HG03558 (cell line): ENCODE data around the gene IKZF2.

Source experiments
- ATAC-seq: cut with Tn5 transposase; IDR thresholded peaks from one replicate; pipeline ENCODE4 v1.9.1; 2021; ENCODE audit warnings: moderate number of reproducible peaks; ENCODE audit not compliant: unreplicated experiment; ENCODE audit errors: extremely low read depth

Gene IKZF2

DNA sequence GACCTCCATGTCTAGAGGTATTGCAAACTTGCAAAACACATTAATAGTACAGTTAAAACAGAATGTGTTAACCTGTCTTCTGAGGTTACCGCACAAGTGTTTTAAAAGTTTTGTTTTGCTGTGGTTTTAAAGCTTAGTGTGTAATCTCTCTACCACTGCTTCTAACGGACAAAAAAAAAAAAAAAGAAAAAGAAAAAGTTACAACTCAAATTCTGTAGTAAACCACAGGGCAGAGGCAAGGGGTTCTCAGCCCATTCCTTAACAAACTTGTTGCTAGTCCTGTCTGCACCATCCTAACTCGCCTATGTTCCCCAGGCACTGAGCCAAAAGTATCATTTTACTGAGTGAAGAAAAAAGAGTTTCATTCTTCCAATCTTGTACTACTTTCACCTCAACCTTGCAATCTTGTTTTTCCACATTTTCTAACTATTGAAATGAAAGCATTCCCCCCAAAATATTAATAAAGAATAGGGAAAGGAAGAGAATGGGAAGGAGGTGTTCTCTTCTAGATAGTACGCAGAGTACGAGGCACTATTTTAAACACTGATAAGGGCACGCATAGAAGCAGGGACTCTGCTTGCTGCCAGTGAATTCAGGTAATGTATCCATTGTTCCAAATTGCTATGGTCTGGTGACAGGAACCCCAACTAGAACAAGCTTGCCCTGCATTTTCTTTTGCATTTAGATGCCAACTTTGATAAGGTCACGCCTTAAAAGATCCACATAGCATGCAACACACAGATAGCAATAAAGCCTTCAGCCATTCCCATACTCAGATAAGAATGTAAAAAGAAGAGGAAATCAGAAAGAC lies 47.1 kb downstream of the IKZF2 start:
- no peak for ATAC-seq

- no peak for ATAC-seq
Observed at GRCh38 chr2:213101692-213102460, 49.5 kb downstream of the IKZF2 start.

GRCh38 chr2:213101109-213101508 lies 50.3 kb downstream of the IKZF2 start:
- no peak for ATAC-seq

DNA sequence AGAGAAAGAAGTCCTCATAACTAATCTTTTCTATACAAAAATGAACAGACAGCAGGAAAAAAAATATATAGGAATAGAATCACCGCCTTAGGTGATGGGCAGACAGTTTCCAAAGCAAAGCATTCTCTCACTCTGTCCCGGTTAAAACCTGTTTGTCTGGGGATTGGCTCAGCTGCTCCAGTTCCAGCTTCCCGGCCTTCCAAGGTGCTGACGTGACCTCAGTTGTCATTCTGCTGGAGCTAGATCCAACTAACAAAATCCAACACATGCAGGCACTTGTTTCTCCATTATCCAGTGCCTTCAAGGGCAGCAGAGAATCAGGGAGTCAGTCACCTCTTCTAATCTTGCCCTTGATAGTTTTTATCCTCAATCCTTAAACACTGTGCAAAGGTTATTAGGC lies 52.8 kb downstream of the IKZF2 start:
- no peak for ATAC-seq

DNA sequence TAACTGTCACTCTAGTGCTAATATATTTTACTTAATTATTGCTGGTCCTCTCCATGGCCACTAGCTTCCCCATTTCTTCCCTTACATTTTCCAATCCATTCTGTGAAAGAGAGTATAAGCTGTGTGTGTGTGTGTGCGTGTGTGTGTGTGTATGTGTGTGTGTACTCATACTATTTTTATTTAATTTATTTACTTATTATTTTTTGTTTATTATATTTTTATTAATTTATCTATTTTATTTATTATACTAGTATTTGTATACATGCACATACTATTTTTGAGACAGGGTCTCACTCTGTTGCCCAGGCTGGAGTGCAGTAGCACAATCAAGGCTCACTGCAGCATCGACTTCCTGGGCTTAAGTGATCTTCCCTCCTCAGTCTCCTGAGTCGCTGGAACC lies 59.6 kb downstream of the IKZF2 start:
- no peak for ATAC-seq

DNA sequence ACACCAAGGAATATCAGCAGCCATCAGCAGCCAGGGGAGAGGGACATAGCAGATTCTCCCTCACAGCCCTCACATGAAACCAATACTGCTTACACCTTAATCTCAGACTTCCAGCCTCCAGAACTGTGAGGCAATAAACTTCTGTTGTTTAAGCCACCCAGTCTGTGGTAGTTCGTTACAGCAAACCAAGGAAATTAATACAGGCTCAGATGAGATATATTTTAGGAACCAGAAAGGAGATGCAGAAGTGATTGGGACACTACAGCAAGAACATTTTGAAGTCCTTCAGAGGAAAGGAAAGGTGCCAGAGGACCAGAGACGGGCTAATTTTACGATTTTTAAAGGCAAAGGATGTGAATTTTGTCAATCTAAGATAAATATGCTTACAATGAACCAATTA lies 60.6 kb downstream of the IKZF2 start:
- no peak for ATAC-seq

DNA sequence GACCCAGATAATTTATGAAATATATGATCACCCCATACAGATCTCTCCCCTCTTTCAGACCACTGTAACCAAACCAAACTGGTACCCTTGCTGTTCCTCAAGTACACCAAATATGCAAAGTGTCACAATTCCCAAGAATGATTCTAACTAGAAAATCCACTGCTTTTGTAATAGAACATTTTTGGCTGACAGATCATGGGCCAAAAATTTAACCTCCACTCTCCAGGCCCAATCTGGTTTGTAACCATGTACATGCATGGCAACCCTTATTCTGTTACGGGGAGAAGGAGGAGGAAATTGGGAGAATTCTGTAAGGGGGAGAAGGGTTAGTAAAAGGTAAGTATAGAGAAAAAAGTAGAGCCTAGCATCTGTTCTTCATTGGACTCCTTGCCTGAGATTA lies 62.0 kb downstream of the IKZF2 start:
- no peak for ATAC-seq

DNA sequence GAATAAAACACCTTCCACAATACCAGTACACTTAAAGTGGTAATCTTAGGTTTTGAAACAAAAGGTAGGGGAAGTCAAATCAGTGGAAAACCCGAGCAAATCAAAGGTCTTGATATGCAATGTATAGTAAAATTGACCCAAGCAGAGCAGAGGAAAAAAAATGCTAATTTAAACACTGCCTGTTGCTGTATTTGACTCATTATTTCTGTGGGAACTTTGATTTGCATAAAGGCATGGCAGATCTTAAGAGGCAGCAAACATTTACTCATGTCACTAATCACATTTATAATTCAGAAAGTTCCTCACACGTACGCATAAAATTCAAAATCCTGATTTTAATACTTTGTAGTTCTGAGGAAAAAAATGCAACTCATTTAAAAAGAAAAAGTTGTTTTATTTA lies 64.4 kb downstream of the IKZF2 start:
- no peak for ATAC-seq

DNA sequence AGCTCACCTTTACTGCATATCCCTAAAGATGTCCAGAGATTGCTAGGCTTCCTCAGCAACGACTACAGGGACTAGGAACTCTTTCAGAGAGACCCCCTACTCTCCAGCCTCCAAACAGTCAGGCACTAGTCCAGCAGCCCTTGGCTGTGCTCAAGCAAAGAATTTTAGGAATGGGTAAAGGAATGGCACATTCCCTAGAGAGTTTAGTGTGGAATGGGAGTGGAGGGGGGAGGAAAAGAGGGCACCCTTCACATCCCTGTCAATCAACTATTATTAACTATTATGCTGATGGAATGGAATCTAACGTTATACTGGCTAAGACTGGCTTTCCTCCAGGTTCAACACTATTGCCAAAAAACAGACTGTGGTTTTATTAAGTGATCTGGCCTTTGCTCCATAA lies 64.8 kb downstream of the IKZF2 start:
- no peak for ATAC-seq

- no peak for ATAC-seq
Observed at GRCh38 chr2:213086050-213086449, 65.4 kb downstream of the IKZF2 start.

DNA sequence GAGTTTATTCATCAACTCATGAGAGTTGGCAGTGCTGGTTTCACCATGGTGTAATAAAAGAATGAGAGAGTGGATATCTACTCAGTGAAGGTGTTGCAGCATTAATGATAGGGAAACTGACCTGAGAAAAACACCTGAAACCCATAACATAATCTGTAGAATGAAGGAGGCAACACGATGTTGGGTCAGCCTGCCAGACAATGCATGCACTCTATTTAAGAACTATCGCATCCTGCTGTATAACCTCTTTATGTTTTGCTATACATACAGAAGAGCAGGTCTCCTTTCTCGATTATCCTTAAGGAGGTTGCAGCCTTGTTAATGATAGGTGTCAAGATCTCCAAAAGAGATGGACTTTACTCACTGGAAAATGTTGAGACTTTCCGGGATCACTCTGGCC lies 65.9 kb downstream of the IKZF2 start:
- ATAC-seq = no peak

- ATAC-seq = no peak
Observed at GRCh38 chr2:213084261-213084660, 67.2 kb downstream of the IKZF2 start.

DNA sequence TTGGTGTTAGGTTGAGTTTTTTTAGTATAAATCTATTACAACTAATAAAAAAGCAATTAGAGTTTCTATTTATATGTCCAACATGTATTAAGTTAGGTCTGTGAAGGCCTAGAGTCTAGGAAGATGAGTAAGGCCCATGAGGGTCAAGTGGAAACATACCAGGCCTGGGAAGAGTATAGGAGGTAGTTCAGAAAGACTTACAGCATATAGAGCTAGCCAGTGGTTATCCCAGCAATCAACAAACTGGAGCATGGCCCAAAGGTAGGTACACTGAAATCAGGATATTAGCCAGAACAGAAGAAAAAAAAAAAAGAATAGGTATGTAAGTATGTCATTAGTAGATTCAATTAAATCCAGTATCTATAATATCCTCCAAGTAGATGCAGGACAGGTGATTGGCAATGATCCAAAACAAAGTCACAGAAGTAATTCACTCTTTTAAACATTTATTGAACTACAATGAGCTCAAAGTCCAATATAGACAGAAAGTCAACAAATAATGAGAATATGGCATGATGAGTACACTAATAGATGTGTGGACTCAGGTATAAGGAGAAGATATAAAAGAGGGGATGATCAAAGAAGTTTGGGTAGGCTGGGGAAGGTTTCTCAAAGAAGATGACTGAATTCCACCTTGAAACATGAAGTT lies 70.3 kb downstream of the IKZF2 start:
- no peak for ATAC-seq

DNA sequence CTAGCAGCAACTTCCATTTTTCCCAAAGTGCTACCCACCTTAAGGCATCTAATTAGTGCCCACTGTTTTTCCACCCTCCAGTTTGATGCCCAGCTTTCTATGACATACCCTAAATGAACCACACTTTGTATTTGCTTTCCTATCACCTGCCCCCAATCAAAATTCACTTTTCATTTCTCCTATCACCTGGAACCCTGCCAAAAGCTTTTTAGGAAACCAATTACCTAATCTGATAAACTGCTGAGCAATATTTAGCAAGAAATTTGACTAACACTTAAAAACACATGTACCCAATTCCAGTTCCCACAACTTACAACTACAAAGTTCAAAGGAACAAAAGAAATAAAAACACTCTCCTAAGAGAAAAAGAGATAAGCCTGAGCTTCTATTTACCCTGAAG lies 71.7 kb downstream of the IKZF2 start:
- no peak for ATAC-seq

- no peak for ATAC-seq
Observed at GRCh38 chr2:213078686-213079085, 72.7 kb downstream of the IKZF2 start.

GRCh38 chr2:213069531-213069930 lies 81.9 kb downstream of the IKZF2 start:
- ATAC-seq = no peak

DNA sequence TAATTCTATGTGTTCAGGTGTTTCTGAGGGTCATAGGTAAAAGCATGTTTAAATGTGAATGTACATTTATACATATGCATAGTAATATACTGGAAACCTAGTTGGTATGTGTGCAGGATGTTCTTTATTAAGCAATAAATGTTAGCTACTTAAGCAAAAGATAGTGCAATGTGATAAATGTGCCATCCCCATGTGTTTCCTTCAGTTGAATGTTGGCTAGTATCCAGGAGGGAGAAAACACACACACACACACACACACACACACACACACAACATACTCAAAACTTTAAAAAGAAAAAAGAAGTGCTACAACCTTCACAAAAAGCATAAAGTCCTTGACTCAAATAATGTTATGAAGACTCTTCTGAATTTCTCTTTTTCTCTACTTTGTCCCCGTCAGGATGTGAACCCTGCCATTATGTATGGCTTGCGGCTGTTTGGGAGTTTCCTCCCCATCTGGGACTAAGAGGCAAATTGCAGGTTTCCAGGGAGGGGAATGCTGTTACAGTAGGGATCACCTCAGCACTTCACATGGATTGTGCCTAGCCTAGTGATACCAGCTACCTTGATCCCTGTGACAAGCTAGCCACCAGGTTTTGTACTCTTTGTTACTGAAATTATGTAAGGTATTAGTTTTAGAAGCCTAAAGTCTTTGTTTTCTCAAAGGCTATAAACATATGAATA lies 82.6 kb downstream of the IKZF2 start:
- no peak for ATAC-seq

GRCh38 chr2:213067888-213068287 lies 83.5 kb downstream of the IKZF2 start:
- ATAC-seq = no peak

- ATAC-seq = no peak
Observed at GRCh38 chr2:213066443-213066743, 85.0 kb downstream of the IKZF2 start.

- no peak for ATAC-seq
Observed at GRCh38 chr2:213065583-213066442, 85.6 kb downstream of the IKZF2 start.
